Neural cell (in vitro differentiated cells): ENCODE data around the gene KCNQ2. TPM values are rescaled to one million over a fixed set of nuclear protein-coding genes. Genes with fewer than 3 reads are reported as not detected.

ENCODE experiments used
- H2AFZ ChIP-seq: fragments of 200-600, 300-800 bp; sonication (generic), shearing (Covaris generic); 2 replicates; pipeline ENCODE4 v1.6.0; 2014; ENCODE audit warnings: low read depth, mild to moderate bottlenecking, antibody characterized with exemption, low read length, moderate library complexity
- H3F3A ChIP-seq: fragments of 200-600 bp; shearing (Covaris generic); 2 replicates; pipeline ENCODE4 v1.6.1; 2016; ENCODE audit warnings: mild to moderate bottlenecking, moderate library complexity, mixed read lengths, antibody characterized with exemption, low read length; ENCODE audit not compliant: insufficient read depth, poor library complexity, severe bottlenecking
- H3K27ac ChIP-seq: fragments of 200-600, 300-800 bp; sonication (generic), shearing (Covaris generic); 2 replicates; pipeline ENCODE4 v1.5.1; 2014; ENCODE audit warnings: mild to moderate bottlenecking, low read length, moderate library complexity
- H3K27me3 ChIP-seq: fragments of 300-800, 200-600 bp; sonication (generic), shearing (Covaris generic); 2 replicates; pipeline ENCODE4 v1.6.0; 2014; ENCODE audit warnings: mild to moderate bottlenecking, low read depth, low read length, moderate library complexity; ENCODE audit not compliant: insufficient read depth
- H3K36me3 ChIP-seq: fragments of 300-800, 200-600 bp; sonication (generic), shearing (Covaris generic); 2 replicates; pipeline ENCODE4 v1.5.1; 2014; ENCODE audit warnings: mild to moderate bottlenecking, antibody characterized with exemption, low read length, moderate library complexity; ENCODE audit not compliant: insufficient read depth
- H3K4me2 ChIP-seq: fragments of 300-800, 200-600 bp; sonication (generic), shearing (Covaris generic); 2 replicates; pipeline ENCODE4 v1.6.0; 2014; ENCODE audit warnings: mild to moderate bottlenecking, low read length
- H3K4me3 ChIP-seq: fragments of 300-800, 200-600 bp; sonication (generic), shearing (Covaris generic); 2 replicates; pipeline ENCODE4 v1.5.1; 2014; ENCODE audit warnings: mild to moderate bottlenecking, low read length, moderate library complexity
- H3K79me2 ChIP-seq: fragments of 200-600 bp; shearing (Covaris generic); replicated peaks from 2 replicates; pipeline ENCODE4 v1.6.0; 2014; ENCODE audit warnings: mild to moderate bottlenecking, low read length, moderate library complexity; ENCODE audit not compliant: insufficient read depth
- H3K9ac ChIP-seq: fragments of 300-800, 200-600 bp; sonication (generic), shearing (Covaris generic); 2 replicates; pipeline ENCODE4 v1.6.1; 2016; ENCODE audit warnings: mild to moderate bottlenecking, low read length, mixed read lengths
- H3K9me2 ChIP-seq: fragments of 200-600 bp; shearing (Covaris generic); 2 replicates; pipeline ENCODE4 v1.6.1; 2016; ENCODE audit warnings: mild to moderate bottlenecking, low read length, mixed read lengths; ENCODE audit not compliant: insufficient read depth
- H3K9me3 ChIP-seq: fragments of 200-600, 300-800 bp; sonication (generic), shearing (Covaris generic); 2 replicates; pipeline ENCODE4 v1.6.1; 2016; ENCODE audit warnings: mild to moderate bottlenecking, mixed run types, low read length, moderate library complexity, mixed read lengths
- H4K20me1 ChIP-seq: fragments of 200-600 bp; shearing (Covaris generic); 2 replicates; pipeline ENCODE4 v1.6.1; 2016; ENCODE audit warnings: mild to moderate bottlenecking, mixed run types; ENCODE audit not compliant: insufficient read depth
- EP300 ChIP-seq: fragments of 450-650 bp; conservative IDR thresholded peaks from 2 replicates; pipeline ENCODE4 v1.6.1; 2014; ENCODE audit warnings: antibody characterized with exemption, mild to moderate bottlenecking, moderate library complexity; ENCODE audit not compliant: poor library complexity, severe bottlenecking
- EZH2 ChIP-seq: fragments of 200-600, 300-800 bp; shearing (Covaris generic), sonication (generic); IDR thresholded peaks from 2 replicates; pipeline ENCODE4 v1.6.1; 2014; ENCODE audit warnings: antibody characterized with exemption, low read length, borderline replicate concordance, mild to moderate bottlenecking; ENCODE audit not compliant: insufficient read depth, poor library complexity, severe bottlenecking
- MXI1 ChIP-seq: fragments of 450-650 bp; conservative IDR thresholded peaks from 2 replicates; pipeline ENCODE4 v1.6.1; 2014; ENCODE audit warnings: antibody characterized with exemption, mild to moderate bottlenecking; ENCODE audit not compliant: poor library complexity, severe bottlenecking
- POLR2AphosphoS5 ChIP-seq: IDR thresholded peaks from 2 replicates; pipeline ENCODE4 v1.6.1; 2012
- RAD21 ChIP-seq: fragments of 450-650 bp; conservative IDR thresholded peaks from 2 replicates; pipeline ENCODE4 v1.6.1; 2014; ENCODE audit warnings: antibody characterized with exemption, mild to moderate bottlenecking, moderate library complexity
- SMC3 ChIP-seq: fragments of 450-650 bp; conservative IDR thresholded peaks from 2 replicates; pipeline ENCODE4 v1.6.1; 2014; ENCODE audit warnings: antibody characterized with exemption, mild to moderate bottlenecking, moderate library complexity; ENCODE audit not compliant: poor library complexity
- TAF1 ChIP-seq: IDR thresholded peaks from 2 replicates; pipeline ENCODE4 v1.6.1; 2012; ENCODE audit warnings: low read depth
- polyA plus RNA-seq: library from polyadenylated mRNA; depleted of rRNA; stranded (reverse); fragments of >200 nt; gene quantifications from 2 replicates; pipeline ENCODE4 v1.2.3, GENCODE V29; 2014
- TF ChIP-seq, protein P1 (sequence below): fragments of 450-650 bp; IDR thresholded peaks from 2 replicates; pipeline ENCODE4 v1.5.1; 2014; ENCODE audit warnings: antibody characterized with exemption, mild to moderate bottlenecking, moderate library complexity; ENCODE audit not compliant: poor library complexity, severe bottlenecking
- TF ChIP-seq, protein P2 (sequence below): IDR thresholded peaks from 2 replicates; pipeline ENCODE4 v1.6.1; 2012; ENCODE audit warnings: borderline replicate concordance

Gene KCNQ2
- polyA plus RNA-seq, 1 donor from 2014 or later = 84.7 TPM

DNA sequence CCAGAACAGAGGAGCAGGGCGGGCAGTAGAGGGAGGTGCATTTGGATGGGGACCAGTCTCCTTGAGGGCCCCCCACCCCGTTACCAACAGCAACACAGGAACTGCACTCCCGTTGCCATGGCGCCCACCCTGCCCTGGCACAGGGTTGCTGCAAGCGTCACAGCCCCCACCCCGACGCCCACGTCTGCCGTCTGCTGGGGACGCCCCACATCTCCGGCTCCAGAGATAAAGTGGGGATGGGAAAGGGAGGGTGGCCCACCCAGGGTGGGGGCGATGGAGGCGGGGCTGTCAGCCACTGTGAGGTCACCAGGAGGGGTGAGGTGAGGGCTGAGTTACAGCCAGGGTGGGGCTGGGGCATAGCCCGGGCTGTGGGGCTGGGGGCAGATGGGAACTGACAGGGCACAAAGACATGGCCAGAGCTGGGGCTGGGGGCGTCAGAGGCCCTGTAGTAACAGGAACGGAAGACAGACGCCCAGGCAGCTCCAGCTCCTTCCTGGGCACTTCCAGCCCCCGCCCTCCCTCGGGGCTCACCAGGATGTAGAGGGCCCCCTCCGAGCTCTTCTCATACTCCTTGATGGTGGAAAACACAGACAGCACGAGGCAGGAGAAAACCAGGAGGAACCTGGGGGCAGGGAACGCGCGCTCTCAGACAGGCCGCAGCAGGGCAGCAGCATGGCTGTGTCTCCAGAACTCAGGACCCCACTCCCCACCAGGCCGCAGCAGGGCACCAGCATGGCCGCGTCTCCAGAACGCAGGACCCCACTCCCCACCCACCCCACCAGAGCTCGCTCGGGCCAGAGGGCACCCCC, 26.0 kb downstream of the KCNQ2 start:
- Histone ChIP-seq H3K27ac (no peak overlapping the region), H4K20me1 (no peaks in the 10 kb centered on the region), H3K36me3 (no peaks in the 10 kb centered on the region), H2AFZ (no peak overlapping the region), H3K27me3 (no peaks in the 10 kb centered on the region), H3K9me2 (no peaks in the 10 kb centered on the region), H3K4me2 (no peak overlapping the region), H3K4me3 (no peak overlapping the region), H3F3A (no peaks in the 10 kb centered on the region), H3K9me3 (no peaks in the 10 kb centered on the region), H3K9ac (peak overlapping the region; percentile 31), H3K79me2 (peaks cover 44% of the 10 kb centered on the region)
- TF ChIP-seq EP300 (no peak), POLR2AphosphoS5 (no peak), MXI1 (no peak), TAF1 (no peak), SMC3 (no peak), EZH2 (no peak), RAD21 (no peak)
- TF ChIP-seq, protein P1, sequence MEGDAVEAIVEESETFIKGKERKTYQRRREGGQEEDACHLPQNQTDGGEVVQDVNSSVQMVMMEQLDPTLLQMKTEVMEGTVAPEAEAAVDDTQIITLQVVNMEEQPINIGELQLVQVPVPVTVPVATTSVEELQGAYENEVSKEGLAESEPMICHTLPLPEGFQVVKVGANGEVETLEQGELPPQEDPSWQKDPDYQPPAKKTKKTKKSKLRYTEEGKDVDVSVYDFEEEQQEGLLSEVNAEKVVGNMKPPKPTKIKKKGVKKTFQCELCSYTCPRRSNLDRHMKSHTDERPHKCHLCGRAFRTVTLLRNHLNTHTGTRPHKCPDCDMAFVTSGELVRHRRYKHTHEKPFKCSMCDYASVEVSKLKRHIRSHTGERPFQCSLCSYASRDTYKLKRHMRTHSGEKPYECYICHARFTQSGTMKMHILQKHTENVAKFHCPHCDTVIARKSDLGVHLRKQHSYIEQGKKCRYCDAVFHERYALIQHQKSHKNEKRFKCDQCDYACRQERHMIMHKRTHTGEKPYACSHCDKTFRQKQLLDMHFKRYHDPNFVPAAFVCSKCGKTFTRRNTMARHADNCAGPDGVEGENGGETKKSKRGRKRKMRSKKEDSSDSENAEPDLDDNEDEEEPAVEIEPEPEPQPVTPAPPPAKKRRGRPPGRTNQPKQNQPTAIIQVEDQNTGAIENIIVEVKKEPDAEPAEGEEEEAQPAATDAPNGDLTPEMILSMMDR = no peak
- TF ChIP-seq, protein P2, sequence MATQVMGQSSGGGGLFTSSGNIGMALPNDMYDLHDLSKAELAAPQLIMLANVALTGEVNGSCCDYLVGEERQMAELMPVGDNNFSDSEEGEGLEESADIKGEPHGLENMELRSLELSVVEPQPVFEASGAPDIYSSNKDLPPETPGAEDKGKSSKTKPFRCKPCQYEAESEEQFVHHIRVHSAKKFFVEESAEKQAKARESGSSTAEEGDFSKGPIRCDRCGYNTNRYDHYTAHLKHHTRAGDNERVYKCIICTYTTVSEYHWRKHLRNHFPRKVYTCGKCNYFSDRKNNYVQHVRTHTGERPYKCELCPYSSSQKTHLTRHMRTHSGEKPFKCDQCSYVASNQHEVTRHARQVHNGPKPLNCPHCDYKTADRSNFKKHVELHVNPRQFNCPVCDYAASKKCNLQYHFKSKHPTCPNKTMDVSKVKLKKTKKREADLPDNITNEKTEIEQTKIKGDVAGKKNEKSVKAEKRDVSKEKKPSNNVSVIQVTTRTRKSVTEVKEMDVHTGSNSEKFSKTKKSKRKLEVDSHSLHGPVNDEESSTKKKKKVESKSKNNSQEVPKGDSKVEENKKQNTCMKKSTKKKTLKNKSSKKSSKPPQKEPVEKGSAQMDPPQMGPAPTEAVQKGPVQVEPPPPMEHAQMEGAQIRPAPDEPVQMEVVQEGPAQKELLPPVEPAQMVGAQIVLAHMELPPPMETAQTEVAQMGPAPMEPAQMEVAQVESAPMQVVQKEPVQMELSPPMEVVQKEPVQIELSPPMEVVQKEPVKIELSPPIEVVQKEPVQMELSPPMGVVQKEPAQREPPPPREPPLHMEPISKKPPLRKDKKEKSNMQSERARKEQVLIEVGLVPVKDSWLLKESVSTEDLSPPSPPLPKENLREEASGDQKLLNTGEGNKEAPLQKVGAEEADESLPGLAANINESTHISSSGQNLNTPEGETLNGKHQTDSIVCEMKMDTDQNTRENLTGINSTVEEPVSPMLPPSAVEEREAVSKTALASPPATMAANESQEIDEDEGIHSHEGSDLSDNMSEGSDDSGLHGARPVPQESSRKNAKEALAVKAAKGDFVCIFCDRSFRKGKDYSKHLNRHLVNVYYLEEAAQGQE = no peak

DNA sequence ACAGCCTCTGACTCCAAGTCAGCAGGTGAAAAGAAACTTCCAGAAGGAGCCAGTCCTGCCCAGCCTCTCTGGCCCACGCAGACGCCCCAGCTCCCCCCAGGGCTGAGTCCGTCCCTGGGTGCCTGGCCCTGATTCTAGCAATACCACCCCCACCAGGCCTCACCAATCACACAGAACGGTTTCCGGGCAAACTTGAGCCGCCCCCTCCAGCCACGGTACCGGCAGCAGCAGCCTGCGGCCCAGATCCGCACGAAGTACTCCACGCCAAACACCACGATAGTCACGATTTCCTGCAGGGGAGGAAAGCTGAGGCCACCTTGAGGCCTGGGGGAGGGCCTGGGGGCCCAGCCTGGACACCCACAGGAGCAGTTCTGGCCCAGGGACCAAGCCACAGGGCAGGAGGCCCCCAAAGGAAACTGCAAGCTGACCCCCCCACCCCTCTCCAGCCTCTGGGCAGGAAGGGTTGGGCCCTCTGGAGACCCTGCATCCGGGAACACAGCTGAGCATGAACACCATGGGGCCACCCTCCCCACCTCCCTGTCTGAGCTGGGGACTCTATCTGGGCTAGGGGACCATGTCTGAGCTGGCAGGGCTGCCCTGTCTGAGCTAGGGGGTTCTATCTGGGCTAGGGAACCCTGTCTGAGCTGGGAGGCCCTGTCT, 27.2 kb downstream of the KCNQ2 start:
- no peaks in the 10 kb centered on the region for H3F3A ChIP-seq
- H3K36me3 ChIP-seq = no peaks in the 10 kb centered on the region
- H3K27ac ChIP-seq = no peak overlapping the region
- H3K4me3 ChIP-seq = no peak overlapping the region
- H3K79me2 ChIP-seq = peaks cover 41% of the 10 kb centered on the region
- H3K9me2 ChIP-seq = no peaks in the 10 kb centered on the region
- H3K9me3 ChIP-seq = no peaks in the 10 kb centered on the region
- no peak overlapping the region for H2AFZ ChIP-seq
- TF ChIP-seq, protein P2 = no peak
- no peaks in the 10 kb centered on the region for H4K20me1 ChIP-seq
- no peak overlapping the region for H3K4me2 ChIP-seq
- H3K9ac ChIP-seq = no peak overlapping the region
- no peaks in the 10 kb centered on the region for H3K27me3 ChIP-seq
